Stomach (tissue), 4 donors: ENCODE measurements around the gene CABCOCO1.

Experiments
- EP300 ChIP-seq: sonication (generic); formaldehyde crosslinking; IDR thresholded peaks from one replicate; pipeline ENCODE4 v1.6.1; 2017; ENCODE audit warnings: antibody characterized with exemption
- POLR2A ChIP-seq, 4 donors: fragments of 450-650 bp; IDR thresholded peaks; one replicate each; pipeline ENCODE4 v1.6.1; 2016; ENCODE audit warnings: antibody characterized with exemption in 4 of 4, control low read depth in 2 of 4, mild to moderate bottlenecking in 1 of 4, moderate library complexity in 1 of 4
- POLR2AphosphoS5 ChIP-seq, 3 donors: sonication (generic); formaldehyde crosslinking; IDR thresholded peaks; one replicate each; pipeline ENCODE4 v1.6.1; 2016; ENCODE audit warnings: antibody characterized with exemption in 3 of 3
- TF ChIP-seq, protein P1 (sequence below), 7 experiments: fragments of 450-650 bp in 4 of 7; fragments of 200-600 bp in 3 of 7; sonication (generic) in 3 of 7; IDR thresholded peaks; one replicate each; pipeline ENCODE4 v1.5.1; 2016 to 2019; ENCODE audit warnings: antibody characterized with exemption in 7 of 7, control low read depth in 2 of 7, mild to moderate bottlenecking in 1 of 7

GRCh38 chr10:61810263-61810662 is 147.5 kb downstream of the CABCOCO1 start:
- TF ChIP-seq, protein P1, sequence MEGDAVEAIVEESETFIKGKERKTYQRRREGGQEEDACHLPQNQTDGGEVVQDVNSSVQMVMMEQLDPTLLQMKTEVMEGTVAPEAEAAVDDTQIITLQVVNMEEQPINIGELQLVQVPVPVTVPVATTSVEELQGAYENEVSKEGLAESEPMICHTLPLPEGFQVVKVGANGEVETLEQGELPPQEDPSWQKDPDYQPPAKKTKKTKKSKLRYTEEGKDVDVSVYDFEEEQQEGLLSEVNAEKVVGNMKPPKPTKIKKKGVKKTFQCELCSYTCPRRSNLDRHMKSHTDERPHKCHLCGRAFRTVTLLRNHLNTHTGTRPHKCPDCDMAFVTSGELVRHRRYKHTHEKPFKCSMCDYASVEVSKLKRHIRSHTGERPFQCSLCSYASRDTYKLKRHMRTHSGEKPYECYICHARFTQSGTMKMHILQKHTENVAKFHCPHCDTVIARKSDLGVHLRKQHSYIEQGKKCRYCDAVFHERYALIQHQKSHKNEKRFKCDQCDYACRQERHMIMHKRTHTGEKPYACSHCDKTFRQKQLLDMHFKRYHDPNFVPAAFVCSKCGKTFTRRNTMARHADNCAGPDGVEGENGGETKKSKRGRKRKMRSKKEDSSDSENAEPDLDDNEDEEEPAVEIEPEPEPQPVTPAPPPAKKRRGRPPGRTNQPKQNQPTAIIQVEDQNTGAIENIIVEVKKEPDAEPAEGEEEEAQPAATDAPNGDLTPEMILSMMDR (IDR thresholded peaks at IDR 0.05) = no peak
- TF ChIP-seq POLR2A (IDR thresholded peaks at IDR 0.05) = no peak
- no peak for TF ChIP-seq POLR2AphosphoS5 (IDR thresholded peaks at IDR 0.05)
- TF ChIP-seq EP300 = no peak
